Activated CD8-positive, alpha-beta memory T cell treated with anti-CD3 and anti-CD28 coated beads, Interleukin-2, amount 50 U/mL, for 1 hour (primary cell): ENCODE measurements around the gene SAMD14.

Experiments used
- DNase-seq: peaks from one replicate; pipeline ENCODE4 v3.0.0-alpha.2; 2020; ENCODE audit errors: extremely low read depth

SAMD14 gene

GRCh38 chr17:50165066-50165465 lies 35.1 kb upstream of the SAMD14 start:
- DNase-seq = no peak

GRCh38 chr17:50164697-50164988 lies 34.7 kb upstream of the SAMD14 start:
- DNase-seq = no peak

GRCh38 chr17:50163843-50164696 lies 34.1 kb upstream of the SAMD14 start:
- no peak for DNase-seq

- DNase-seq = no peak
Measured at GRCh38 chr17:50162466-50163254, 32.7 kb upstream of the SAMD14 start.

GRCh38 chr17:50161911-50162288 lies 31.9 kb upstream of the SAMD14 start:
- DNase-seq = no peak

GRCh38 chr17:50161023-50161910 lies 31.3 kb upstream of the SAMD14 start:
- DNase-seq = peak; percentile 87

- DNase-seq = no peak
Measured at GRCh38 chr17:50157891-50158290, 27.9 kb upstream of the SAMD14 start.

- no peak for DNase-seq
Measured at GRCh38 chr17:50155115-50155819, 25.3 kb upstream of the SAMD14 start.

- DNase-seq = no peak
Measured at GRCh38 chr17:50154604-50155003, 24.6 kb upstream of the SAMD14 start.

- DNase-seq = no peak
Measured at GRCh38 chr17:50153650-50154575, 24.0 kb upstream of the SAMD14 start.

GRCh38 chr17:50152736-50153135 lies 22.8 kb upstream of the SAMD14 start:
- no peak for DNase-seq

GRCh38 chr17:50151937-50152547 lies 22.1 kb upstream of the SAMD14 start:
- DNase-seq = no peak

- peak; percentile 61 for DNase-seq
Measured at GRCh38 chr17:50151041-50151936, 21.3 kb upstream of the SAMD14 start.

GRCh38 chr17:50150354-50151040 lies 20.5 kb upstream of the SAMD14 start, which contains the start of gene PPP1R9B:
Gene PPP1R9B, minus strand, starts transcription at chr17:50150677. Its CDS starts 164 bp downstream, at chr17:50150513.
- DNase-seq = no peak

GRCh38 chr17:50149417-50150353 lies 19.7 kb upstream of the SAMD14 start:
- DNase-seq = no peak

- DNase-seq = no peak
Measured at GRCh38 chr17:50149091-50149416, 19.1 kb upstream of the SAMD14 start.
